CD4-positive, alpha-beta T cell (primary cell): Measurements from ENCODE around the gene NAGPA. TPM values are rescaled to one million over a fixed set of nuclear protein-coding genes. Genes with fewer than 3 reads are reported as not detected.

Experiments
- ATAC-seq: fragments of 200-7000 bp; cut with Tn5 transposase; one replicate; pipeline ENCODE4 v1.10.0; 2022; ENCODE audit warnings: mild to moderate bottlenecking; ENCODE audit not compliant: poor library complexity
- CTCF ChIA-PET: fragments of 350-600 bp; sonication (Branson Sonifier 250); formaldehyde crosslinking; loops from one replicate; lab custom pipeline; 2021; ENCODE audit warnings: antibody characterized with exemption, inconsistent platforms; lab: Charles Lee
- POLR2A ChIA-PET: fragments of 350-600 bp; sonication (Branson Sonifier 250); formaldehyde crosslinking; loops from one replicate; lab custom pipeline; 2021; ENCODE audit warnings: antibody characterized with exemption, inconsistent platforms; lab: Charles Lee
- DNase-seq, 14 experiments: peaks; one replicate each; pipeline ENCODE4 v3.0.0-alpha.2; 2013 to 2020; ENCODE audit warnings: mixed read lengths in 2 of 14
- H3K27ac ChIP-seq, 2 donors: one replicate each; pipeline versions ENCODE4 v1.5.1 to v1.7.0; 2013; ENCODE audit warnings: low read length in 2 of 2, low read depth in 1 of 2, mild to moderate bottlenecking in 1 of 2
- H3K27me3 ChIP-seq, 2 experiments: 1 replicate in 1 of 2; 2 replicates in 1 of 2; pipeline versions ENCODE4 v1.6.1 to v1.7.0; 2013; ENCODE audit warnings: low read length in 2 of 2, control low read depth in 1 of 2, mild to moderate bottlenecking in 1 of 2, moderate library complexity in 1 of 2; ENCODE audit not compliant: insufficient read depth in 2 of 2, control insufficient read depth in 1 of 2
- H3K36me3 ChIP-seq: one replicate; pipeline ENCODE4 v1.6.1; 2013; ENCODE audit warnings: low read length, control low read depth; ENCODE audit not compliant: insufficient read depth
- H3K4me1 ChIP-seq: one replicate; pipeline ENCODE4 v1.6.1; 2013; ENCODE audit warnings: low read length, control low read depth; ENCODE audit not compliant: insufficient read depth
- H3K4me3 ChIP-seq: one replicate; pipeline ENCODE4 v1.5.1; 2013; ENCODE audit warnings: mild to moderate bottlenecking, low read length, moderate library complexity
- H3K9me3 ChIP-seq, 2 experiments: 1 replicate in 1 of 2; 2 replicates in 1 of 2; pipeline versions ENCODE4 v1.6.1 to v1.7.0; 2013; ENCODE audit warnings: low read length in 2 of 2, mild to moderate bottlenecking in 2 of 2, control low read depth in 1 of 2, moderate library complexity in 1 of 2; ENCODE audit not compliant: control insufficient read depth in 1 of 2, insufficient read depth in 1 of 2
- H3K27ac Mint-ChIP-seq: one replicate; pipeline ENCODE4 v1.8.0; 2020; ENCODE audit warnings: mixed read lengths
- H3K27me3 Mint-ChIP-seq: one replicate; pipeline ENCODE4 v1.8.0; 2021; ENCODE audit warnings: mixed read lengths
- H3K36me3 Mint-ChIP-seq: one replicate; pipeline ENCODE4 v1.8.0; 2021; ENCODE audit warnings: low read depth, mixed read lengths
- H3K4me1 Mint-ChIP-seq: one replicate; pipeline ENCODE4 v1.8.0; 2021; ENCODE audit warnings: low read depth, mixed read lengths
- H3K4me3 Mint-ChIP-seq: one replicate; pipeline ENCODE4 v1.8.0; 2020; ENCODE audit warnings: mild to moderate bottlenecking, mixed read lengths
- H3K9me3 Mint-ChIP-seq: one replicate; pipeline ENCODE4 v1.8.0; 2020; ENCODE audit warnings: mixed read lengths
- intact Hi-C, 2 experiments: fragments of 100-400 bp; cut with DNase I in 1 of 2; cut with micrococcal nuclease in 1 of 2; formaldehyde crosslinking; loops; one replicate each; pipeline versions ENCODE4 v1.15.1 to v1.9.0; 2023 to 2025; cut with DNase I, micrococcal nuclease
- total RNA-seq, 174 experiments: library from RNA in 2 of 174; stranded (reverse) in 2 of 174; gene quantifications; one replicate each; pipeline ENCODE4 v1.2.3 and lab custom pipeline; 2021 to 2026
- TF ChIP-seq, protein P1 (sequence below): fragments of 200-600 bp; IDR thresholded peaks from one replicate; pipeline ENCODE4 v1.8.0; 2022; ENCODE audit warnings: antibody characterized with exemption, mild to moderate bottlenecking

Gene NAGPA
- total RNA-seq, 2 experiments from 2014 or later = 30.0 to 34.0 TPM

DNA sequence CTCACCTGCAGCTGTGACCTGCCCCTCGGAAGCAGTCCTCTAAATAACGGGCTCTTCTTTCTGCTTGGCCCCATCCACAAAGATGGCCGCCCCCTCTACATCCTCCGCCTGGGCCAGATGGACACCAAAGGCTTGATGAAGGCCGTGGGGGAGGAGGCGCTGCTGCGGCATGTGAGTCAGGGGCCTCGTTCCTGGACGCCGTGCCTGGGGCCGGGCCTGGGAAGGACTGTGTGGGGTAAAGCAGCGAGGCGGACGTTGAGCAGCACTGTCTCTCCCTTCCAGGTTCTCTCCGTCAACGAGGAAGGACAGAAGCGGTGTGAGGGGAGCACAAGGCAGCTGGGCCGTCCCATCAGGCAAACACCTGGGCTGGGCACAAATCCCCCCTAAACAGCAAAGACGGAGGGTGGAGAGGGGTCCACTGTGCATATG is 33.1 kb downstream of the NAGPA start:
- no peaks in the 10 kb centered on the region for H3K4me1 Mint-ChIP-seq
- H3K4me3 Mint-ChIP-seq = no peak overlapping the region
- intact Hi-C loops = no loop called here
- Histone ChIP-seq H3K9me3 (no peaks in the 10 kb centered on the region), H3K27ac (no peak overlapping the region), H3K4me1 (no peaks in the 10 kb centered on the region), H3K4me3 (no peak overlapping the region), H3K36me3 (no peaks in the 10 kb centered on the region), H3K27me3 (no peaks in the 10 kb centered on the region)
- H3K27me3 Mint-ChIP-seq = peaks cover 37% of the 10 kb centered on the region
- ATAC-seq = no peak
- H3K27ac Mint-ChIP-seq = no peak overlapping the region
- ChIA-PET POLR2A (no interaction called here), CTCF (no interaction called here)
- H3K9me3 Mint-ChIP-seq = no peaks in the 10 kb centered on the region
- TF ChIP-seq, protein P1, sequence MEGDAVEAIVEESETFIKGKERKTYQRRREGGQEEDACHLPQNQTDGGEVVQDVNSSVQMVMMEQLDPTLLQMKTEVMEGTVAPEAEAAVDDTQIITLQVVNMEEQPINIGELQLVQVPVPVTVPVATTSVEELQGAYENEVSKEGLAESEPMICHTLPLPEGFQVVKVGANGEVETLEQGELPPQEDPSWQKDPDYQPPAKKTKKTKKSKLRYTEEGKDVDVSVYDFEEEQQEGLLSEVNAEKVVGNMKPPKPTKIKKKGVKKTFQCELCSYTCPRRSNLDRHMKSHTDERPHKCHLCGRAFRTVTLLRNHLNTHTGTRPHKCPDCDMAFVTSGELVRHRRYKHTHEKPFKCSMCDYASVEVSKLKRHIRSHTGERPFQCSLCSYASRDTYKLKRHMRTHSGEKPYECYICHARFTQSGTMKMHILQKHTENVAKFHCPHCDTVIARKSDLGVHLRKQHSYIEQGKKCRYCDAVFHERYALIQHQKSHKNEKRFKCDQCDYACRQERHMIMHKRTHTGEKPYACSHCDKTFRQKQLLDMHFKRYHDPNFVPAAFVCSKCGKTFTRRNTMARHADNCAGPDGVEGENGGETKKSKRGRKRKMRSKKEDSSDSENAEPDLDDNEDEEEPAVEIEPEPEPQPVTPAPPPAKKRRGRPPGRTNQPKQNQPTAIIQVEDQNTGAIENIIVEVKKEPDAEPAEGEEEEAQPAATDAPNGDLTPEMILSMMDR = no peak
- H3K36me3 Mint-ChIP-seq = no peaks in the 10 kb centered on the region
- no peak for DNase-seq

DNA sequence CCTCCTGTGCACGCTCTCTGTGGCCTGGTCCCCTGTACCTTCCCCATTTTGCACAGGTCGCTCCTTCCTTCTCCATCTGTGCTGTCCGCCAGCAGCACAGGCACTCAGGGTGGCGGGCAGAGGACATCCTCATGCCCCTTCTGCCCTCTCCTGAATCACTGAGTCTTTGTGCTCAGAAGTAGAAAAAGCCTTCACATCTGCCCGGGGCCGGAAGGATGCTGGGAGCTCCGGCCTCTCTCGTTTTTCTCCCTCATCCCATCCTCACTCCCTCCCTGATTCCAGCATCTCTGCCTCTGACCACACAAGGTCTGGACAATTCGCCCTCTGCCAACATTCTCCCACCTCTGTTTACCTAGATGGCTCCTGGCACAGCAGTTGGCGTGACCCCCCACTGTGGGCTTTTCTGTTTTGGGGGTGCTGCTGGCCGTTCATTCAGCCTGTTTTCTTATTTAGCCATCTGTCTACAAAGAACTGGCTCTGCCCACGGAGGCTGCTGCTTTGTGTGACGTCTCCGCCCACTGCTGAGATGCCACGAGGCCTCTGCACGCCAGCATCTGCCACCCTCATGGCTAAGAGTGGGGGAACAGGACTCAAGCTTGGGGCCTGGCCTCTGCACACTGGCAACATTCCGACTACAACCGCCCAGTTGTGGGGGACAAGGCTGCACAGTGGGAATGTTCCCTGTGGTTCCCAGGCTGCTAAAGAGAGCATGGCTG is 38.9 kb downstream of the NAGPA start:
- H3K4me1 ChIP-seq = no peaks in the 10 kb centered on the region
- Mint-ChIP-seq H3K4me1 (no peaks in the 10 kb centered on the region), H3K36me3 (no peaks in the 10 kb centered on the region), H3K9me3 (no peaks in the 10 kb centered on the region), H3K4me3 (no peak overlapping the region), H3K27me3 (peaks cover 49% of the 10 kb centered on the region), H3K27ac (no peak overlapping the region)
- H3K27me3 ChIP-seq = peaks cover 17 to 19% of the 10 kb centered on the region in 2 experiments
- TF ChIP-seq, protein P1 = no peak
- H3K9me3 ChIP-seq = peaks cover 0 to 4% of the 10 kb centered on the region in 2 experiments
- POLR2A ChIA-PET = no interaction called here
- intact Hi-C loops = no loop called here
- H3K4me3 ChIP-seq = no peak overlapping the region
- no peak for ATAC-seq
- DNase-seq = no peak
- CTCF ChIA-PET = no interaction called here
- no peaks in the 10 kb centered on the region for H3K36me3 ChIP-seq
- no peak overlapping the region for H3K27ac ChIP-seq

DNA sequence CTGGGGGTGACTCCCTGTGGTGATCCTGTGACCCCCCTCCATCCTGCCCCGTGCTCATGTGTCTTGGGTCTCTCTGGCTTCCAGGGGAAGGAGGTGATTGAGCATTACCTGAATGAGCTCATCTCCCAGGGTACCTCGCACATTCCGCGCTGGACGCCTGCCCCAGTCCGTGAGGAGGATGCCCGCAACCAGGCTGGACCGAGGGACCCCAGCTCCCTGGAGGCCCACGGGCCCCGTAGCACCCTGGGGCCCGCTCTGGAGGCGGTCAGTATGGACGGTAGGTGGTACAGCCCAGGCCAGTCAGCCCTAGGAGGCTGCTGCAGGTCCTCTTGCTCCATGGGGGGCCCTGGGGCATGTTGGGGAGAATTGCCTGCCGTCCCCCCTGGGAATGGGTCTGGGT is 42.0 kb downstream of the NAGPA start:
- Mint-ChIP-seq H3K36me3 (no peaks in the 10 kb centered on the region), H3K4me3 (no peak overlapping the region), H3K9me3 (no peaks in the 10 kb centered on the region), H3K4me1 (no peaks in the 10 kb centered on the region), H3K27me3 (peaks cover 60% of the 10 kb centered on the region), H3K27ac (no peak overlapping the region)
- ChIA-PET POLR2A (no interaction called here), CTCF (no interaction called here)
- ATAC-seq (no peak), DNase-seq (no peak)
- intact Hi-C loops = no loop called here
- Histone ChIP-seq H3K4me1 (peaks cover 6% of the 10 kb centered on the region), H3K27me3 (peaks cover 46 to 49% of the 10 kb centered on the region in 2 experiments), H3K9me3 (peaks cover 0 to 16% of the 10 kb centered on the region in 2 experiments), H3K27ac (no peak overlapping the region), H3K4me3 (no peak overlapping the region), H3K36me3 (no peaks in the 10 kb centered on the region)
- TF ChIP-seq, protein P1 = no peak
